Posterior vena cava (tissue), 2 donors: ENCODE measurements around the gene SRMS. TPM values are rescaled to one million over a fixed set of nuclear protein-coding genes. Genes with fewer than 3 reads are reported as not detected.
A peak's percentile ranks its signal among the peaks of the same experiment; 100 is the strongest.

ENCODE experiments used
- DNase-seq: peaks from one replicate; pipeline ENCODE4 v3.0.0-alpha.2; 2020; ENCODE audit warnings: low spot score
- intact Hi-C, 2 donors: fragments of 100-400 bp; cut with DNase I; formaldehyde crosslinking; loops; one replicate each; pipeline versions ENCODE4 v1.14.1 to v1.14.2; 2022 to 2023
- long read RNA-seq, 2 donors: library from polyadenylated mRNA; unstranded; transcript quantifications; one replicate each; pipeline ENCODE4 v2.0.0, GENCODE V29; 2020 to 2021
- total RNA-seq, 2 donors: library from RNA; stranded (reverse); fragmentation: NEBNext Ultra II Directional; extraction: Animal tissue kit (Norgen Biotek cat#: 25700); gene quantifications; one replicate each; pipeline ENCODE4 v1.2.1, GENCODE V29; 2021
- donor health status: DM: yes; HTN: yes; CAD: no.
- donor health status: DM: yes; HTN: yes; CAD: no.

Gene SRMS, protein sequence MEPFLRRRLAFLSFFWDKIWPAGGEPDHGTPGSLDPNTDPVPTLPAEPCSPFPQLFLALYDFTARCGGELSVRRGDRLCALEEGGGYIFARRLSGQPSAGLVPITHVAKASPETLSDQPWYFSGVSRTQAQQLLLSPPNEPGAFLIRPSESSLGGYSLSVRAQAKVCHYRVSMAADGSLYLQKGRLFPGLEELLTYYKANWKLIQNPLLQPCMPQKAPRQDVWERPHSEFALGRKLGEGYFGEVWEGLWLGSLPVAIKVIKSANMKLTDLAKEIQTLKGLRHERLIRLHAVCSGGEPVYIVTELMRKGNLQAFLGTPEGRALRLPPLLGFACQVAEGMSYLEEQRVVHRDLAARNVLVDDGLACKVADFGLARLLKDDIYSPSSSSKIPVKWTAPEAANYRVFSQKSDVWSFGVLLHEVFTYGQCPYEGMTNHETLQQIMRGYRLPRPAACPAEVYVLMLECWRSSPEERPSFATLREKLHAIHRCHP
- total RNA-seq: not detected
- long read RNA-seq, donor 1: 0 reads
- long read RNA-seq, donor 2: 0 reads

DNA sequence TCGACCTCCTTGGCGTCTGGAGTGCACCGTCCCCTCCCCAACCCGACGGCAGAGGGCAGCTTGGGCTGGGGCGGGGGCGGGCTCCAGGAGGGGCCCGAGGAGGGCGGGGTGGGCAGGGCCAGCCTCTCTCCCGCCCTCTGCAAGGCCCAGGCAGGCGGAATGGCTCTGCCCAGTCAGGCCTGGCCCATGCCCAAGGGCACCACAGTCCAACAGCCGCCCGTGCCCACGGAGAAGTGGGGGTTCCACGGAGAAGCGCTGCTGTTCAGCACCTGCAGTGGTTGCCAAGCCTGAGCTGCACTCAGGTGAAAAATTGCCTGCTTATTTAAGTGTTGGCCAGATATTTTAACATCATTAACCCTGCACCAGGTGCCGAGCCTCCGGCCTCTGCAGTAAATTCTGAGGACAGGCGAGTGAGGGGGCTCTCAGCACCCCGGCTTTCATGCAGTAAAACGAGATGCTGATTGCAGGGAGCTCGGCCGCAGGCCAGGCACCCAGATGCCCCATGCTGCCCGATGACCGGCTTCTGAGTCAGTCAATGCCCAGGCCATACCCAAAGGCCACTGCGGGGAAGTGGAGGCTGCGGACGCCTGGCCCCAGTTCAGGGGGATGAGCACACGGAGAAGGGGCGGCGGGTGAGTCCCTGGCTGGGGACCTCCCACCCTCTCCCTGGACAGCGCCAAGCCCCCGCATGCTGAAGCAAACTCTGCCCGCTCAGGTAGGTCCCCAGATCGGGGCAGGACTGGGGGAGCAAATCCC lies at the start of gene SRMS:
TSS of gene SRMS (minus strand) at position 25 of the 756 bp plus-strand sequence. CDS start 286 bp downstream, outside the sequence.
- no peak for DNase-seq
- intact Hi-C loops: no loop called here

- no peak for DNase-seq
Observed at GRCh38 chr20:63596423-63596822, 48.9 kb upstream of the SRMS start.

GRCh38 chr20:63595416-63596127 lies 48.0 kb upstream of the SRMS start:
- intact Hi-C loops: no loop called here
- no peak for DNase-seq

More at GRCh38 chr20:63596423-63596822, 48.9 kb upstream of the SRMS start:
- intact Hi-C loops: no loop called here

GRCh38 chr20:63594043-63594561 lies 46.6 kb upstream of the SRMS start:
- DNase-seq: no peak

DNA sequence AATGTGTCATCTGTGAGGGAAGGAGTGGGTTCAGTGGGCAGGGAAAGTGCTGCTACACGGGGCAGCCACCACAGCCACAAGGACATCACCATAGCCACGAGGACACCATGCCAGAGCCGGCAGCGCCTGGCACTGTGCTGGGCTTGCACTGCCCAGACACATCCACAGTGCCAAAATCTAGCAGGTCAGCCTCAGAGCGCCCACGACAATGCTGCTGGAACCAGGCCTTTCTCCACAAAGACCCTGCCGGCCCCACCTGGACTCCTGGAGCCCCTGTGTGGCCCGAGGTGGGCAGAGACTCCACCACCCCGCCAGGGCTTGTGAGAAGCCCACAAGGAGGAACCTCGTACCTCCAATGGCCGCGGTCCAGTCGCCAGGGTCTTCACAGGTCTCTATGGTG lies 45.1 kb upstream of the SRMS start:
- DNase-seq: no peak
- intact Hi-C loops: no loop called here

More at GRCh38 chr20:63594043-63594561, 46.6 kb upstream of the SRMS start:
- intact Hi-C loops: no loop called here

DNA sequence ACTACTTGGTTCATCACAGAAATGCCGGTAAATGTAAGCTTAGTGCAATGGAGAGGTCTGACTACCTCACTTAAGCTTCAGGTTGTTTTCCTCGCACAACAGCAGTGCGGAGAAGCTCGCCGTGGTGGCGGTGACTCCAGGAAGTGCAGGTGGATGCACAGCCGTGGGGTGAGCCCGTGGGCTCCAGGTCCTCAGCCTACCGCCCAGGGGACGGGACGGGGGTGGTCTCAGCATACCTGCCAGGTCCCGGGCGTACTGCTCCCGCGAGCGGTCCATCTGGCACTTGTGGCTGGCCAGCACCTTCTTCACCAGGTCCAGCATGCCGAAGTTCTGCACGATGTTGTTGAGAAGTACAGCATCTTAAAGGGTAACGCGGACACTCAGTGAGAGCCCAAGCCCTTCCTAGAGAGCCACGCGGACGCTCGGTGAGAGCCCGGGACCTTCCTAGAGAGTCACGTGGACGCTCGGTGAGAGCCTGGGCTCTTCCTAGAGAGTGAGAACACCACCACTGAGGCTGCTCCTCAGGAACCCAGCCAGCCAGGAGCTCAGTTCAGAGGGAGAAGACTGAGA lies 44.3 kb upstream of the SRMS start:
- intact Hi-C loops: loop anchor here in 1 of 2 donors (2.0 kb wide), 1 partner anchor 473 kb away; no protein-coding TSS in a partner anchor
- no peak for DNase-seq

DNA sequence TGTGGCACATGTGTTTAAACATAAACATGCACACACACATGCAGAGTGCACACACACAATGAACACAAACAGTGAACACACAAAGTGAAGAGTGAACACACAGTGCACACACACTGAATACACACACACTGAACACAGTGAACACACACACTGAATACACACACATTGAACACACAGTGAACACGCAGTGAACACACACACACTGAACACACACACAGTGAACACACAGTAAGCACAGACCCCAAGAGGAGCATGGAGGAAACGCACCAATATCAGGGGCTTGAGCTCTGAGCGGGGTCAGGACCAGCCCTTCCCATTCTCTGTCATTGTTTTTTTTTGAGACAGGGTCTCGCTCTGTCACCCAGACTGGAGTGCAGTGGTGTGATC lies 43.6 kb upstream of the SRMS start:
- intact Hi-C loops: loop anchor here in 1 of 2 donors (2.0 kb wide), 1 partner anchor 472 kb away; no protein-coding TSS in a partner anchor
- DNase-seq: no peak

GRCh38 chr20:63590218-63591146 lies 42.9 kb upstream of the SRMS start:
- intact Hi-C loops: loop anchor here in 1 of 2 donors (2.0 kb wide), 1 partner anchor 472 kb away; no protein-coding TSS in a partner anchor
- DNase-seq: no peak

DNA sequence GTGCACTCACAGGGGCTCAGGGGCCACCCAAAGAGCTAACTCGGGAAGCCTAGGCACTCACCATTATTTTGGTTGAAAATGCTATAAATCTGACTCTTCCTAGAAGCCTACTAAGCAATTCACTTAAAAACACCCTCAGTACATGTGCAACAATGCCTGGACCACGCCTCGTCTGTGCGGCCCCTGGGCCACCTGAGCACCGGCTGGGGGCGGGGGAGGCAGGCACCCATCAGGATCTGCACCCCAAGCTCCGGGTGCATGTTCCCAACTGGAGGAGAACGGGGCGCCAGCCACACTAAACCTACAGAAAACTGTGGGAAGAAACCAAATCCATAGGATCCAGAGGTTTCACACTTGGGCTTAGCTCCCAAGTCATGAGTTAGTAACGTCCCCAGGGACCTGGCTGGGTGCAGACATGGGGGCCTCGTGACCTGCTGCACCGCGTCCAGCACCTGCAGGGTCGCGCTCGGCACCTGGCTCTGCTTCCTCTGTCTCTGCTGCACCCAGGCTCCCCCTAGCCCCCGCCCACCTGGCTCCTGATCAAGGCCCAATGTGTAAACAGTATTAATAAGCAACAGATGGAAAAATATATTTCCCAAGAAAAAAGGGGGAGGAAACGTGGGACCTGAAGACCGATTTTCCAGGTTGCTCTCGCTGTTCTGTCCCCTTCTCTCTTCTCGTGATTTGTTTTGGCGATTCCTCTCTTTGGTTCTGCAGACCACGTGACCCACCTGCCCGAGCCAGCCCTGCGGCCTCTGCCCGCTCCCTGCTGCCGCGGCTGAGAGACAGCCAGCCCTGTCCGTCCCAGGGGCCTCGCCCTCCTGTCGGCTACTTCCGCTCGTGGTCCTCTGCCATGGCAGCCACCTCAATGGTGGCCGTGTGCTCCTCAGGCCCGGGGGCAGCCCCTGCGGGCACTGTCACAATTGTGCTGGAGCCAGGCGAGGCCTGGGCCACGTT lies 42.0 kb upstream of the SRMS start:
- intact Hi-C loops: loop anchor here in 1 of 2 donors (2.0 to 5.0 kb wide), 2 partner anchors 453 to 471 kb away; no protein-coding TSS in a partner anchor
- DNase-seq: no peak

DNA sequence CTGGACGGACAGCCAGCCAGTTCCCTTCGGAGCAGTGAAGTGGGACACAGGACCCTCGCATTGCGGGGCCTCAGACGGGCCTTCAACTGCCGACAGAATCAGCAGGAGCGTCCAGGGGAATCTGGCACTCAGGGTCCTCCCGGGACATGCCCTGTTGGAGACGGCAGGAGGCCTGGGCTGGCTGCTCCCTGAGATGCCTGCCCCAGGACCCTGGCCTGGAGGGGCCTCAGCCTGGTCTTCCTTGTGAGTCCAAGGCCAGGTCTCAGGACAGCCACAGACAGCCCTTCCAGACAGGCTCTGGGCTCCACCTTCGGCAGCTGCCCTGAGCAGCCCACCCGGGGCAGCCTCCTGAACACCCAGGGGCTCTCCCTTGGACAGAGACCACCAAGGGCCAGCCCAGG lies 41.1 kb upstream of the SRMS start:
- intact Hi-C loops: loop anchor here in 1 of 2 donors (5.0 kb wide), 1 partner anchor 454 kb away; no protein-coding TSS in a partner anchor
- no peak for DNase-seq

GRCh38 chr20:63587776-63588591 lies 40.4 kb upstream of the SRMS start:
- intact Hi-C loops: loop anchor here in 1 of 2 donors (5.0 kb wide), 1 partner anchor 454 kb away; no protein-coding TSS in a partner anchor
- no peak for DNase-seq

DNA sequence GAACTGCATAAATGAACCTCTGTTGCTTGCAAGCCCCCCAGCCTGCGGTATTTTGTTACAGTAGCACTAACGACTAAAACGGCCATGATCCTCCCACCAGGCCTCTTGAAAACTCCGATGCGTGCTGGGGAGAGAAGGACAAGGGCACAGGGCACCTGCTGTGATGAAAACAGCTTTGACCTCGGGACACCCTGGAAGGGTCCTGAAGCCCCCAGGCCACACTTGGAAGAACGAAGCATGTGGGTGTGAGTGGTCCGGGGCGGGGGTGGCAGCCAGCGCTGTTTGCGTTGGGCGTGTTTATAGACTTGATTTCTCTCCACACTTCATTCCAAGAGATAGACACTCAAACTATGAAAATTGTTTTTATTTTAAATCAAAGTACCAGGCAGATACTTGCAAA lies 39.7 kb upstream of the SRMS start:
- intact Hi-C loops: loop anchor here in 1 of 2 donors (5.0 kb wide), 1 partner anchor 455 kb away; no protein-coding TSS in a partner anchor
- no peak for DNase-seq

- DNase-seq: no peak
- intact Hi-C loops: loop anchor here in 1 of 2 donors (5.0 kb wide), 1 partner anchor 456 kb away; no protein-coding TSS in a partner anchor
Observed at GRCh38 chr20:63586797-63587196, 39.2 kb upstream of the SRMS start.

DNA sequence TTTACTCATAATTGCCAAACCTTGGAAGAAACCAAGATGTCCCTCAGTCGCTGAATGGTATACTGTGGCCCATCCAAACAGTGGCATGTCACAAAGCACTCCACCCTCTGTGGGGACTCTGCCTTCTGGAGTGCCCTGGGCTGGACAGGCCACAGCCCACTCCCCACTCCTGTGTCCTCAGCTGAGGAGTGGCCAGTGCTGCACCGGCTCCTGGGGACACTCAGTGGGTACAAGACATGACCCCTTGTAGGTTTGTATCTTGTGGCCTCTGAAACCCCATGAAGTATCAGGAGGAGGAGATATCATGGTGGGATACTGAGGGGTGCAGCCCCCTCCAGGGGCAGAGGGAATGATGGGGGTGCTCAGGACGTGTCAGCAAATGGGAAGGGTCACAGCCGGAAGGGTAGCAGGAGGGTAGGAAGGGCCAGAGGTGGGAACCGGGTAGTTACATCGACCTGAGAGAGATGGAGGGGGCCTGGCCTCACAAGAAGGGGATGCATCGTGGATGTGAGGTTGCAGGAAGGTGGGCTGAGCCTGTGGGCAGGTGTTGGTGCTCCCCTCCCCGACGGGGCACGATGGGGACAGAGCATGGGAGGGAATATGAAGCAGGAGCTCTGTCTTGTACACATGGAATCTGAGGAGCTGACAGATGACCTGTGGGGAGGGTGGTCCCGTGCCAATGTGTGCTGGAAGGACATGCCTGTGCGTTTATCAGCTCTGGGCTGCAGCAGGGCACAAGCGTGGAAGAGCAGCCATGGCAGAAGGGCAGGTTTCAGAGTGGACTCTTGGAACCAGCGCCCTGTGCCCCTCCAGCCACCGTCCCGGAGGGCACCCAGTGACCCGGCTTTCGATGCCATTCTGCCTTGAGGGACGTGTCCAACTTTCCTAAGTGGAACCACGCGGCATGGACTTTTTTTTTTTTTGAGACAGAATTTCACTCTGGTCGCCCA lies 38.3 kb upstream of the SRMS start:
- peak; percentile 23 for DNase-seq
- intact Hi-C loops: loop anchor here in 1 of 2 donors (5.0 kb wide), 1 partner anchor 456 kb away; no protein-coding TSS in a partner anchor
